HG02938 (cell line): Measurements from ENCODE around the gene PML.

Experiments
- ATAC-seq: cut with Tn5 transposase; IDR thresholded peaks from one replicate; pipeline ENCODE4 v1.9.1; 2021; ENCODE audit warnings: mild to moderate bottlenecking, moderate library complexity; ENCODE audit not compliant: unreplicated experiment

The PML gene

DNA sequence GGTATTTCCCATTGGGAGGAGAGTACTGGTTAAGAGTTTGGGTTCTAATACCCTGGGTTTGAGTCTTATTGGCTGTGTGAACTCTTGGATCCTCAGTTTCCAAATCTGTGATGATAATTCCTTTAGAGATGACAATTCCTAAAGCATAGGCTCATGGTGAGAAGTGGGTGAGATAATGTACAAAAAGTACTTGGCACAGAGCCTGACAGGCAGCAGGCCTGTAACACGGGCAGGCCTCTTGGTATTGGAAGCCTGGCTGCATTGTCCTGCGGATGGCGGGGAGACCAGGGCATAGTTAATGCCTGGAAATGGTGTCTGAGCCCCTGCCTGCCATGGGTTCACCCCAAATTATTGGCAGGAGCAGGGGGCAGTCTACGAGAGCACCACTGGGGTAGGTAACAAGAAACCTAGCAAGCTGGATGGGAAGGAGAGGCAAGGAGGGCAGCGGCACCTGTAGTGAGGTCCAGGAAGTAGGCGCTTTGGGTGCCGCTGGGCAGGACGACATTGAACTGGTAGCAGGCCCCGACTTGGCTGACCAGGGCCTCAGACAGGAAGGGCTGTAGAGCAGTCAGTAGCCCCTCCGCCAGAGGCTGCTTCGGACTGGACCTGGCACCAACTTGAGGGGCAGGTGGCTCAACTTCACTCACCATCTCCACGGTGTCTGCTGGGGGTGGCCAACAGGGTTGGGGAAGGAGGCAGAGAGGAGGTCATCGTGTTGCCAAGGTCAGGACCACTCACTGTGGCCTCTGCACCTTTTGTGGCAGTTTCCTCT lies 10.1 kb upstream of the PML start:
- ATAC-seq = no peak

- ATAC-seq = no peak
Observed at GRCh38 chr15:73985101-73985873, 9.2 kb upstream of the PML start.

DNA sequence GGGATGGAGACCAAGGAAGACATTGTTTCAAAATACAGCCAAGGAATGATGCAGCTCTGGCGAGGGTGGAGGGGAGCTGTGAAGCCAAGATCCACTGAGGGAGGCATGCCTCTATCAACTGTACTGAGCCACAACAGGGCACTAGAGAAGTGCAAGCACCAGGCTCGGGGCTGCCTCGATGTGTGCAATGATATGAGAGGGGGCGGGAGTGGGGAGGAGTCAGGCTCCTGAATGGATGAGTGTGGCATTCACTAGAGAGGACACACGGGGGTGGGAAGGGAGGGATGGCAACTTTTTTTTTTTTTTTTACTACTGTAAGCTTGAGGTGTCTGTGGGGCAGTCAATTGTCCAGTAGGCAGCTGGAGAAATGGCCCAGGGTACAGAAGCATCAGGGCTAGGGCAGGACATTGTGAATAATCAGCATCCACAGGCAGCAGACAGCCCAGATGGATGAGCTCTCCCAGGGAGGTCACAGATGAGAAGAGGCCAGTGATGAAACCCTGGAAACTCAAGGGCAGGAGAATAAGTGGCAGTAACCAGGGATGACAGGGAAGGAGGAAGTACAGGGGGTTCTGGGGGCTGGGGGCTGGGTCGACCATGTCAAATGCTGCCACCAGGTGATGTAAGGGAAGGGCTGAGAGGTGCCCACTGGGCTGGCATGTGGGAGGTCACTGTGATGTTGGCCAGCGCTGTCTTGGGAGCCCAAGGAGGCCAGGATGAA lies 8.3 kb upstream of the PML start:
- ATAC-seq = no peak

DNA sequence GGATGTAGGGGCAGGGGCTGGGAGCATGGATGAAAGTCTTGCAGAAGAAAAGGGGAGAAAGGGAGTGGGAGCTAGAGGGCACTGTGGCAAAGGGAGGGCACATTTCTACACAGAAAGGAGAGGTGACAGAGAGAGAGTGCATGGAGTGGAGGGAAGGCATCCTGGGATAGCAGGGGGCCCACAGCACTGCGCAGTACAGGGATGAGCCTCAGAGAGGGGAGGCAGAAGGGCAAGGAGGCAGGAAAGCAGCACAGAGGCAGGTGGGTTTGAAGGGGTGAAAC lies 7.8 kb upstream of the PML start:
- ATAC-seq = no peak

DNA sequence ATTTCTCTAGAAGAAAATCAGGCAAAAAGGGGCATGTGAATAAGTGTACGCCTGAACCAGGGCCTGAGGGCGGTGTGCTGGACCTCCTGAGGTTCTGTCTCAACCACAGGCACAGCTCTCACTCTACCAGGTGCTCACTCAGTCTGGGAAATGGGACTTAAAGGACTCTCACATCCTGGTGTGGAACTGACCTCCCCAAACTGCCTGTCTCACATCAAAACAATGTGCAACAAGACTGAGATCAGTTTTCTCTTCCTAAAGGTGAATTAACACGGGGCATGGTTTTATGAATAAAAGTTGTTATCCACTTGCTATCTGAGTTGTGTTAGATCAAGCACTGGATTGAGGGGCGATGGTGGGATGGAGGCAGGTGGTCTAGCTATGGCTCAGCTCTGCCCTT lies 7.3 kb upstream of the PML start:
- no peak for ATAC-seq

DNA sequence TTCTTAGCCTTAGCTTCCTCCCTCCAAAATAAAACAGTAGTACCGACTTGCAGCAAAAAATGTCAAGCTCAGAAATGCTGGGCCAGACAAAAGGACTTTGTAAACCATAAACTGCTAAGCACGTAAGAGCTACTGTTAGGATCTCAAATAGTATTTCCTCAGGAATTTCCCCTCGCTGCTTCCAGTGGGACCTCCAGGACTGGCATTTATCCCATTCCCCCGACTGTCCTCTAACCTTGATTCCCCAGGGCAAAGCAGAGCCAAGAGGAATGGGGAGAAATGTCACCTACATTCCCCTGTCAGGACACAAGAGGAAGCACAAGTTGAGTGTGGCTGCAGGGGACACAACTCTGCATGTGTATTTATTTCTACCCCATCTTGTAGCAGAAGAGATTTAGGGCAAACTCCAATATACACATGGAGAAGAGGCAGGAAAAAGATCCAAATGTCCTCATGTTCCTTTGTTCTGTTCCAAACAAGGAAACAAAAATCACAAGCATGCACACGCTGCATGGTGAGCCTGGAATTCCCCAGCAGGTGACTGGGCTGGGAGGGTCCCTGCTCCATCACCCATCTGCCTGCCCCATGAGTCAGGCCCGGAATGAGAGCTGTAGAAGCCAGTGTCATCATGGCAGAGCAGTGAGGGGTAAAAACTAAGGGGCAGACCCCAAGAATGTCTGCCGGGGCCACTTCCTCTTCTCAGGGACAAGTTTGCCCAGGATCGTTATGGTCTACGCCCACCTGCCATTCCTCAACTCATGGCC lies 6.7 kb upstream of the PML start:
- ATAC-seq = no peak

DNA sequence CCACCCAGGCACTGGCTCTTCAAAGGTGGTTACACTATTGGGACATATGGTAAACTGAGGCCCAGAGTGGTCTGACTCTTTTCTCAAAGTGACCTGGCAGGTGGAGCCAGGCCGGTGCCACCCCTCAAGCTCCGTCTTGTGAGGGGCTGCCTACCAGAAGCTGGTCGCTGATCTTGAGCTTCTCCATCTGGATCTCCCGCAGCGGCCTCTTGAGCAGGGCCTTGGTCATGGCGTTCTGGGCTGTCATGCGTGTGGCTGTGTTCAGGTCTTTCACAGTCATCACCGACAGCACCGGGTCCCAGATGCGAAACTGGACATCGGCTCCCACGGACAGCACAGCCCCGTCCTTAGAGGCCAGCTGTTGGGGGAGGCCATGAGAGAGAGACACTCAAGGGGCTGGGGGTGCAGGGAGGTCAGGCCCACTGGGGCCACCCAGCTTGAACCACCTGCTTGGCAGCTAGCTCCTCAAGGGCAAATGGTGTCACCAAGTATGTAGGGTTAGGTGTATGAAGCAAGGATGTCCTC lies 6.0 kb upstream of the PML start:
- no peak for ATAC-seq

GRCh38 chr15:73989001-73989798 lies 5.3 kb upstream of the PML start:
- no peak for ATAC-seq

DNA sequence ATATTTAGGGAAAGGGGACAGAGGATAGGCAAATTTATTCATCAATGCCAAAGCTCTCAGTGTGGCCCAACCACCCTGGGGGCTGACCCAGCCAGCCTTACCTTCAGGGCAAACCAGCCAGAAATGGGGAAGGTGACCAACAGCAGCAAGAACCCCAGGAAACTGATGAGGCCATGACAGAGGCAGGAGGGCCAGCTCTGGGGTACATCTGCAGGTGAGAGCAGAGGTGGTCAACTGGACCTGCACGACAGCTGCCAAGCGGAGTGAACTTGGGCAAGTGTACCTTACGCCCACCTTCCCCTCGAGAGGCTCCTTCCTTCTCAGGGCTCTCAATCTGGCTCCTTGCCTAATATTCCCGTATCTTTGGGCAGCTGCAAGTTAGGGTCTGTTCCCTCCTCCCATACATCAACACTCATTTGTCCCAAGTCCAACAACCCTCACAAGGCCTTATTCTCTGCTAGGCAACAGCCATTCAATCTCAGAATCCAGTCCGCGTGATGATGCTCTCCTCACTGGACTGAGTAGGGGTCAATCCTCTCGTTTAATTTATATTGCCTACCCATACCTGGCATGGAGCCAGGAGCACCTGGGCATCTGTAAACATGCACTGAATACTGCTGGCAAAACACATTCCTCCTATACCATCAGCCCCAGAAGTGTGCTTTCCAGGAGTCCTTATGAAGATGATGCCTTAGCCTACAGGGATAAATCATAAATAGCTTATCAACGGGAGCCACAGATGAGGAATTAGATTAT lies 4.1 kb upstream of the PML start:
- ATAC-seq = no peak

DNA sequence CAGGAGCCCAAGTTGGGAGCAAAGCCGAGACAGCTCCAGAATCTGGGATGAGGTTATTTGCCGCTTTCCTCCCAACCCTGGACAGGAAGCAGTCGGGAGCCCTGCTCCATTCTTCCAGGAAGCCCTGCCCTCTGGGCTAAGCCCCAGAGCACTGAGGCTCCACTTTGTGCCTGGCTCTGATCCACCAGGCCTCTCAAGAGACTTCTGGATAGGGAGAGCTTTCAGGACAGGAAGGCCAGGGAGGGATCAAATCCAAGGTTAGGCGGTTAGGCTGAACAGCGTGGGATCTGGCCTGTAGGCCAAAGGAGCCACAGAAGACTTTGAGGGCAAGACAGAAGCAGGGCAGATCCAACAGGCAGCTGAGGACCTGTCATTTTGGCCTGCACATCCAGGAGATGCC lies 3.3 kb upstream of the PML start:
- no peak for ATAC-seq

- peak; percentile 52 for ATAC-seq
Observed at GRCh38 chr15:73991726-73992593, 2.6 kb upstream of the PML start, which contains the start of gene STOML1. Gene STOML1, minus strand, starts transcription at chr15:73992295. Its CDS starts 72 bp downstream, at chr15:73992223.

DNA sequence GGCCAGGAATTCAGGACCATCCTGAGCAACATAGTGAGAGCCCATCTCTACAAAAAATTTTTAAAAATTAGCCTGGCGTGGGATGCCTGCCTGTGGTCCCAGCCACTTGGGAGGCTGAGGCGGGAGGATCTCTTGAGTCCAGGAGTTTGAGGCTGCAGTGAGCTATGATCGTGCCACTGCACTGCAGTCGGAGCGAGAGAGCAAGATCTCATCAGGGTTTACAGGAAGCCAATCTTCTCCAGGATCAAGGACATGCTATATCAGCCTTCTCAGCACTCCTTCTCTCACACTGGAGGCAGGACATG lies 2.0 kb upstream of the PML start:
- ATAC-seq = no peak

- ATAC-seq = no peak
Observed at GRCh38 chr15:73993211-73993994, 1.1 kb upstream of the PML start.

DNA sequence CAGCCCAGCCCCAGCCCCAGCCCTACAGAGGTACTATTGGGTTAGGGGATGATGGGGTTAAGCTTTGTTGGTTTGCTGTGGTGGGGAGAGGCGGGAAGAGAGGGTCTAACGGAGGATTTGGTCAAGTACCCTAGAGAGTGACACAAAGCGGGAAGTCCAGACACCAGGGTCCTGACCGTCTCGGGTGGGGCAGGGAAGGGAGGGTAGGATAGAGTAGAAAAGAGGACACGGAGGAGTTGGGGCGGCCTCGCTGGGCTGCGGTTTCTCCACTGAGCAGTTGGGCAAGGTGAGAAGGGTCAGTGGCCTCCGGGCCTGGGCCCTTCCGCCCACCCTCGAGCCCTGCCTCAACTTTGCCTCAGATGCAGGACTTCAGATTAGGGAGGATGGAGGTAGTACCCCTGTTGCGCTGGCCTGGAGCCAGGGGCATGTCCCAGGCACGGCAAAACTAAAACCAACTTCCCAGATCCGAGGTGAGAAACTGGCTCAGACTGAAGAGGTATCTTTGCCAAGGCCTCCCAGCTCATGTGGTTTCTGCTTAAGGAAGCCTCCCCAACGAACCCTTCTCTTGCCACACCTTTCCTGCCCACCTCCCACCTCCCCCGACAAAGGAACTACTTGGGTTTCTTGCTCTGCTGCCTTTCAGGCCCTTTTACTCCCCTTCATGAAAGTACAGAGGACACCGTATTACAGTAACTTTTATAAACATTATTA lies 551 bp downstream of the PML start:
- ATAC-seq = no peak

- no peak for ATAC-seq
Observed at GRCh38 chr15:73996267-73996666, 1.8 kb downstream of the PML start.

DNA sequence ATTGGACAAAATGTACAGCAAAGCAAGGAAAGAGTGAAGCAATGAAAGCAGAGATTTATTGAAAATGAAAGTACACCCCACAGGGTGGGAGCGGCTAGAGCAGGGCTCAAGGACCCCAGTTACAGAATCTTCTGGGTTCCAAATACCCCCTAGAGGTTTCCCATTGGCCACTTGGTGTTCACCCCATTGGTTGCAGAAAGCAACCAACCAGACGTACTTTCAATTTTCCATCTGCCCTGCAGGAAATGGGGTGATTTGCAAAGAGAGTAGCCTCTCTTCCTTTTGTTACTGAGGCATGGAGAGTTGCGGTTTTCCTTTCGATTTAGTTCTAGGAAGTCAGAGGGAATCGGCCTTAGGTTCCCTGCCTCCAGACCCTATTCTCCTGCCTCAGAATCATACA lies 2.4 kb downstream of the PML start:
- ATAC-seq = no peak

DNA sequence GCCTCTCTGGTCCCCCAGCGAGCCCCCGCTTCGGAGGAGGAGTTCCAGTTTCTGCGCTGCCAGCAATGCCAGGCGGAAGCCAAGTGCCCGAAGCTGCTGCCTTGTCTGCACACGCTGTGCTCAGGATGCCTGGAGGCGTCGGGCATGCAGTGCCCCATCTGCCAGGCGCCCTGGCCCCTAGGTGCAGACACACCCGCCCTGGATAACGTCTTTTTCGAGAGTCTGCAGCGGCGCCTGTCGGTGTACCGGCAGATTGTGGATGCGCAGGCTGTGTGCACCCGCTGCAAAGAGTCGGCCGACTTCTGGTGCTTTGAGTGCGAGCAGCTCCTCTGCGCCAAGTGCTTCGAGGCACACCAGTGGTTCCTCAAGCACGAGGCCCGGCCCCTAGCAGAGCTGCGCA lies 3.5 kb downstream of the PML start:
- no peak for ATAC-seq
